ENCODE measurements around the gene PHLPP1.
A peak's percentile ranks its signal among the peaks of the same experiment; 100 is the strongest.
"Not testable (repeated sequence)": the region's sequence is repeated elsewhere in the genome, so short reads cannot be mapped to it uniquely, and the experiment has no call there.

The PHLPP1 gene

DNA sequence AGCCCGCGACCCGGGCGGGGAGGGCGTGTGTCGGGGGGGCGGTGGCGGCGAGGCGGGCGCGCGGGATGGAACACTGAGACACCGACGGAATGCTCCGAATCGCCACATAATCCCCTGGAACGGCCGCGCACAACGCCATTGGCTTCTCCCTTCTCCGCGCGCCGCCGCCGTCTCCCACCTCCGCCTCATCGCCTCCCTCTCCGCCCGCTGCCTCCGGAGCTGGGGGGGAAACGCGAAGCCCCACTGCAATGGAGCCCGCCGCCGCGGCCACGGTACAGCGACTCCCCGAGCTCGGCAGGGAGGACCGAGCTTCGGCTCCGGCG lies at the start of gene PHLPP1:
TSS of gene PHLPP1 (plus strand) at position 106 of the 323 bp plus-strand sequence. CDS start at position 249, 143 bp downstream.
- DNase-seq, result no peak

- DNase-seq, result no peak
These were observed 46.1 kb upstream of the PHLPP1 start for GRCh38 chr18:62669225-62669624.

DNA sequence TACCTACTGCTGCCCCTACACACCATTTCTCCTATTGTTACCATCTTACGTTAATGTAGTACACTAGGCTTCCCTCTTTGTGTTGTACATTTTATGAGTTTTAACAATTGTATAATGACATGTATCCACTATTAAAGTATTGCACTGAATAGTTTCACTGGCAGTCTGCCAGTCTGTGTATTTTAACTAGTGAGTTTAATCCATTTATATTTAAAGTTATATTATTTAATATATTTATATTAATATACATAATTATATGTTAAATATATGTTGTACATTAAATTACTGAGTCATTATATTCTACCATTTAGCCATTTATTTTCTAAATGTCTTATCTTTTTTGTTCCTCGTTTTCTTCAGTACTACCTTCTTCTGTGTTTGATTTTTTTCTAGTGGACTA lies 44.8 kb upstream of the PHLPP1 start:
- DNase-seq, result no peak

DNA sequence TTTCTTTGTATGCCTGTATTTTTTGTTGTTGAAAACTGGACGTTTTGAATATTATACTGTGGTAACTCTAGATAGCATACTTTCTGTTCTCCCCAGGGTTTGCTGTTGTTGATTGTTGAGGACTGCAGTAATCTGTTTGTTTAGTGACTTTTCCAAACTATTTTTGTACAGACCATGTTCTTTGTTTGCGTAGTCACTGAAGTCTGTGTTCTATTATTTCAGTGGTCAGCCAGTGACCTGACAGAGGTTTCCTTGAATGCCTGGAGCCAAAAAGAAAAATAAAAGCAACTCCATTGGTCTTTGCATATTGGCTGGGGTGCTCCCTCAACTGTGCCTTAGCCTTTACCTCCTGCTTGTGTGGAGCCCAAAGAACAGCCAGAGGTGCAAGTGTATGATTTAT lies 42.7 kb upstream of the PHLPP1 start:
- DNase-seq, result no peak

DNA sequence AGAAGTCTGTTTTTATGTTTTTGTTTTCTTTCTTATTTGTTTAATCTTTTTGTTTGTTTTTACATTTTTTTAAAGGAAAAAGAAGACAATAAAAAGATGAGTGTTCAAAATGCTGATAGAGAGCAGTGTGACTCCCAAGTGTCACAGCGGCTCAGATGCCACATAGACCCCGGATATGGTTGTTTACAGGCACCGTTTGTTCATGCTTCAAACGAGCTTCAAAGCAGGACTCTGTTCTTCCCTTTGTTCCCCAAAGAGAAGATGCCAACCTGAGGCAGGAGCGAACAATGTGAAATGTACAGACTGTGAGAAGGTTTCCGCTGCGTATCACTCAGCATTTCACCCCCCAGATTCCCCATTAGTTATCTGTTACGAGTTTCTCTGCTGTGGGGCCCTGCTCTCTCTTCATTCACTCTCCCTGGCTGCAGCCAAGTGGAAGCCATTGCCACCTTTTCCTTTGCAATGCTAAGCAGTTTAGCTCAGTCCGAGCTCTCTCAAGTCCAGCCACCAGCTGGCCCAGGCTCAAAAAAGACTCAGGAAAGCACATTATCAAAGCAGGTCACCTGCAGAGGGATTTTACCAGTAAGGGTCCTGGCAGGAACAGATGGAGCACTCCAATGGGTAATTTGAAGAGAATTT lies 36.4 kb upstream of the PHLPP1 start:
- no peak for DNase-seq

DNA sequence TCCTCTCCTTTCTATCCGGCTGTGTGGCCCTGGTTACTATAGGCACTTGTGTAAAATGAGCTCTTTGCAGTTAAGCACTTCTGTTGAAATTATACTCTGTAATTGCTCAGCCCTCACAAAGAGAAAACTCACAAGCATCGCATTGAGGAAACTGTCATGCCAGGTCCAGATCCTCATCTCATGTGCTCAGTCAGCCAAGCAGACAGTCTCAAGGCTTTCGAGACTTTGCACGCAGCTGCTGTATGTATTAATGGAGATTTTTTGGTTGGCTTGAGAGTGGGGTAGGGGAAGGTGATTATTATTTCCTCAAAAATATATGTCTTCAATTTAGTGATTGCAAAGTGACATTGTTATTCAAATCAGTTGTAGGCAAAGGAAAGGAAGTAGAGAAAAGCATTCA lies 33.0 kb upstream of the PHLPP1 start:
- DNase-seq, result no peak

DNA sequence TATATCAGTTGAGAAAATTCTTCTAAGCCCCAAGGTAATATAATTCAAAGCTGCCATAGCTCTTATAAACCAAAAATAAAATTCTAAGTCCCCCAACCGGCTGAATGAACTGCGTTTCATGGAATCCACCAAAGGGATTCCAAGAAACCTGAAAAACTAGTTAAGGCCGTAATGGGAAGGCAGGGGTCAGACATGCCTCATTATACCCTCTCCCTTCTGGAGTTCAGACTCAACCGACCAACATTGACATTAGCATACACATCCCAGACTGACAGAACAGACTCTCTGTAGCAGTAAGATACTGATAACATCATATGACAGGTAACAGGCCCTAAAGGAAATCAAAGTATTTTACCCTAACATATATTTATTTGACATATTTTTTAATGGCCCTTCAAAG lies 31.4 kb upstream of the PHLPP1 start:
- no peak for DNase-seq

GRCh38 chr18:62688743-62689317 lies 26.5 kb upstream of the PHLPP1 start:
- no peak for DNase-seq

- DNase-seq, result no peak
These were observed 25.0 kb upstream of the PHLPP1 start for GRCh38 chr18:62690236-62690815.

GRCh38 chr18:62693659-62694058 lies 21.7 kb upstream of the PHLPP1 start:
- DNase-seq, result no peak

- DNase-seq, result no peak
These were observed 17.7 kb upstream of the PHLPP1 start for GRCh38 chr18:62697636-62698035.

- DNase-seq, result no peak
These were observed 13.1 kb upstream of the PHLPP1 start for GRCh38 chr18:62702259-62702658.

- DNase-seq, result not testable (repeated sequence)
These were observed 8.5 kb upstream of the PHLPP1 start for GRCh38 chr18:62706879-62707278.

DNA sequence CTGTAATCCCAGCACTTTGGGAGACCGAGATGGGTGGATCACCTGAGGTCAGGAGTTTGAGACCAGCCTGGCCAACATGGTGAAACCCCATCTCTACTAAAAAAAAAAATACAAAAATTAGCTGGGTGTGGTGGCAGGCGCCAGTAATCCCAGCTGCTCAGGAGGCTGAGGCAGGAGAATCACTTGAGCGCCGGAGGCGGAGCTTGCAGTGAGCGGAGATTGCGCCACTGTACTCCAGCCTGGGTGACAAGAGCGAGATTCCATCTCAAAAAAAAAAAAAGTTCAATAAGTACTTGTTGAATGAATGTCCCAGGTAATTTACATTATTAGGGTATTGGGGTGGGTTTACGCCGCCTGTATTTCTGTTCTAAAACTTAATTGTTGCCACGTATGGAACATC lies 5.4 kb upstream of the PHLPP1 start:
- not testable (repeated sequence) for DNase-seq

DNA sequence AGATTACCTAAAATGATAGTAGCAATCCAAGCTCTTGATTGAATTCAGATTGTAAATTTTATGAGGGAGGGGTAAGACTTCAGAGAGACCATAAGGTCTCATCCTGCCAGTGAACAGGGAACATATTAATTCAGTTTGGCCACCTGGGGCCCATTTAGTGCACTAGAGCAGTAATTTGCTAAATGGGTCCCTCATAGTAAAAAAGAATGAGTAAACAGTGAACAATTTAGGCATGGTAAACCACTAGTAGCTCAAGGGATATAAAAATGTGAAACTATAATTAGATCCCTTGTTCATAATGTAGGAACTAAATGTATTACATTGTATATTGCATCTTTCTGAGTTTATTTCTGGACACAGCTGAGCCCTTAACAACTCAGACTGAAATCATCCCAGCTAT lies 4.9 kb upstream of the PHLPP1 start:
- DNase-seq, result no peak

DNA sequence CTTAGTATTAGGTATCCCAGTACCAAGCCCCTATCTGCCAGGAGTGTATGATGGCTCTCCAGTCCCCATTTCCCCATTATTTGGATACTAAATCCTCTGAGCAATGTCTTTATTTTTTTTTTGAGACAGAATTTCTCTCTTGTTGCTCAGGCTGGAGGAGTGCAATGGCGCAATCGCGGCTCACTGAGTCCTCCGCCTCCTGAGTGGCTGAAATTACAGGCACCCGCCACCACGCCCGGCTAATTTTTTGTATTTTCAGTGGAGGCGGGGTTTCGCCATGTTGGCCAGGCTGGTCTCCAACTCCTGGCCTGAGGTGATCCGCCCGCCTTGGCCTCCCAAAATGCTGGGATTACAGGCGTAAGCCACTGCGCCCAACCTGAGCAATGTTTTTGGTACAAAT lies 3.6 kb upstream of the PHLPP1 start:
- no peak for DNase-seq

- DNase-seq, result no peak
These were observed 1.6 kb upstream of the PHLPP1 start for GRCh38 chr18:62713651-62714247.

DNA sequence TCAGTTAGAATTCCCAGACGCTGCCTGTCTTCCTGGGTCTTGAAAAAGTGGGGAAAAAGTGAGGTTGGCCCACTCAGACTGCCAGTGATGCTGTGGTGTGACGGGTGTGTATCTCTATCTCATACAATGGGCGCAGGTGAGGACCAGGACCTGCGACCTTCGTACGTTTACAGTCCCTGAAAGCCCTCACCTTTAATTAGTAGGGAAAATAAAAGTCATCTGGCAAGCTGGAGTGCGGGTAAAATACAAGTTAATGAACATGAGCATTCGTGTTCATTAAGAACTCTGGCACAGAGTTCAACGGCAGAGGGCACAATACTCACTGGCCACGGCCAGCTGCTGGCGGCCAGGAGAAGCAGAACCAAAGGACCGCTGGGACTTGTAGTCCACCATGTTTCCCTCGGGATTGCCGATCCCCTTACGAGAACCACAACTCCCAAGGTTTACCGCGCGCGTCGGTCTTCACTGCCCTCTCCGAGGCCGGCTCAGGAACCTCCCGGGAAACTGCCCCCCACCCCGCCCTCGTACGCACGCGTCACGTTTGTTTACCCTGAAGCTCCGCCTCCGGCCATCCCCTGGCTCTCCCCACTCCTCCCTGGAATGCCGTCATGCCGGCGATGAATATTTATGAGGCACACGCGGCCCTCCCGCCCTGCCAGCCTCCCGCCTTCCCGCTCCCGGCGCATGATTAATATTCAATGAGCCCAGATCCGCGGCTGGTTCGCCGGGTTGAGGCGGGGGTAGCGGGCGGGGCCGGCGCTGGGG lies 488 bp upstream of the PHLPP1 start:
- DNase-seq, result peak; percentile 96

DNA sequence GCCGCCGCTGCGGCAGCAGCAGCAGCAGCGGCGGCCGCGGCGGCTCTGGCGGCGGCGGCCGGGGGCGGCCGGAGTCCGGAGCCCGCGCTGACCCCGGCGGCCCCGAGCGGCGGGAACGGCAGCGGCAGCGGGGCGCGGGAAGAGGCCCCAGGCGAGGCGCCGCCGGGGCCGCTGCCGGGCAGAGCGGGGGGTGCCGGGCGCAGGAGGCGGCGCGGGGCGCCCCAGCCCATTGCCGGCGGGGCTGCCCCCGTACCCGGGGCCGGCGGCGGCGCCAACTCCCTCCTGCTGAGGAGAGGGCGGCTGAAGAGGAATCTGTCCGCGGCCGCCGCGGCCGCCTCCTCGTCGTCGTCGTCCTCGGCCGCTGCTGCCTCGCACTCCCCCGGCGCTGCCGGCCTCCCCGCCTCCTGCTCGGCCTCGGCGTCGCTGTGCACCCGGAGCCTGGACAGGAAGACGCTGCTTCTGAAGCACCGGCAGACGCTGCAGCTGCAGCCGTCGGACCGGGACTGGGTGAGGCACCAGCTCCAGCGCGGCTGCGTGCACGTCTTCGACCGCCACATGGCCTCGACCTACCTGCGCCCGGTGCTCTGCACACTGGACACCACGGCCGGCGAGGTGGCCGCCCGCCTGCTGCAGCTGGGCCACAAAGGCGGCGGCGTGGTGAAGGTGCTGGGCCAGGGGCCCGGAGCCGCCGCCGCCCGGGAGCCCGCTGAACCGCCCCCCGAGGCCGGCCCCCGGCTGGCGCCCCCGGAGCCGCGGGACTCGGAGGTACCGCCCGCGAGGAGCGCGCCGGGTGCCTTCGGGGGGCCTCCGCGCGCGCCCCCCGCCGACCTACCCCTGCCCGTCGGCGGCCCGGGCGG lies 646 bp downstream of the PHLPP1 start:
- DNase-seq, result peak; percentile 68

GRCh38 chr18:62716619-62717168 lies 1.4 kb downstream of the PHLPP1 start:
- DNase-seq, result peak; percentile 45

DNA sequence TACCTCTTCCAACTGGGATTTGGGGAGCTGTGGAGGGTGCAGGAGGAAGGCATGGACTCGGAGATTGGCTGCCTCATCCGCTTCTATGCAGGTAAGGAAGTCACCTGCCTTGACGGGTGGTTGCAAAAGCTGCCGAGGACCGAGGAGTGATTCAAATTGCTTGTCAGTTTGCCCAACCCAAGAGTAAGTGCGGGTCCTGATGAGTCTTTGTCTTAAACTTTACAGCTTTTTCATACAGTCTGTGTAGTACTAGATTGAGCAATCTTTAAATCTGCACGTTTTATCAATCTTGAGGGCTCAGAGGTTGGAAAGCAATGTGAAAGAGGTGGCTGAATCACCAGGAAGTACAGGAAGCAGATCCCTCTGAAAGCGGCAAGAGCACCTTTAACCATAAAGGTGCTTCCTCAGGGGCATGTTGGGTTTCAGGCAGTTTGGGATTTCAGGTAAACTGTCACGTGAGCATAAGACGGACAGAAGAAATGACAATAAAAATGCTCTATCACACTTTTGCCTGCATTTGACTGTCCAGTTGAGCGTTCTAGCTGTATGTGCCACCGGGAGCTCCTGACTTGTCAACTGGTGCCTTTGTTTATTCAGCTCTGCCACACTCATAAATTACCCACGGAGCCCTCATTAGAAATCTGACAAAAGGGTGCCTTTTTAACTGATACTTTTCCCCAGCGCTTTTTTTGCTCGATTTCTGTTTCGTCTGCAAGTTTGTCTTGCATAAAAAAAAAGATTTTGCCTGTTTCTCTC lies 2.0 kb downstream of the PHLPP1 start:
- peak; percentile 53 for DNase-seq
